Mesothelial cell of epicardium (in vitro differentiated cells): ENCODE results near the gene FBXL20. TPM values are rescaled to one million over a fixed set of nuclear protein-coding genes. Genes with fewer than 3 reads are reported as not detected.

ENCODE experiments used
- DNase-seq, 2 experiments: peaks; one replicate each; pipeline ENCODE4 v3.0.0; 2021; ENCODE audit warnings: low spot score in 2 of 2; ENCODE audit not compliant: unreplicated experiment in 2 of 2
- H3K27ac Mint-ChIP-seq: 2 replicates; pipeline ENCODE4 v1.8.0; 2021; ENCODE audit warnings: mixed read lengths
- H3K27me3 Mint-ChIP-seq: 2 replicates; pipeline ENCODE4 v1.8.0; 2021; ENCODE audit warnings: low read depth, mixed read lengths
- H3K36me3 Mint-ChIP-seq: 2 replicates; pipeline ENCODE4 v1.8.0; 2021; ENCODE audit warnings: mixed read lengths
- H3K4me1 Mint-ChIP-seq: 2 replicates; pipeline ENCODE4 v1.8.0; 2021; ENCODE audit warnings: mixed read lengths
- H3K4me3 Mint-ChIP-seq: 2 replicates; pipeline ENCODE4 v1.8.0; 2021; ENCODE audit warnings: mild to moderate bottlenecking, moderate library complexity, mixed read lengths
- H3K9me3 Mint-ChIP-seq: 2 replicates; pipeline ENCODE4 v1.8.0; 2021; ENCODE audit warnings: mixed read lengths
- total RNA-seq: library from RNA; stranded (reverse); gene quantifications from 3 replicates; pipeline ENCODE4 v1.2.1, GENCODE V29; 2021
- TF ChIP-seq, protein P1 (sequence below): fragments of 200-600 bp; sonication (generic); IDR thresholded peaks from one replicate; pipeline ENCODE4 v1.5.0; 2021; ENCODE audit warnings: antibody characterized with exemption; ENCODE audit not compliant: unreplicated experiment

The FBXL20 gene
- total RNA-seq, 1 donor from 2014 or later: 29.1 TPM

DNA sequence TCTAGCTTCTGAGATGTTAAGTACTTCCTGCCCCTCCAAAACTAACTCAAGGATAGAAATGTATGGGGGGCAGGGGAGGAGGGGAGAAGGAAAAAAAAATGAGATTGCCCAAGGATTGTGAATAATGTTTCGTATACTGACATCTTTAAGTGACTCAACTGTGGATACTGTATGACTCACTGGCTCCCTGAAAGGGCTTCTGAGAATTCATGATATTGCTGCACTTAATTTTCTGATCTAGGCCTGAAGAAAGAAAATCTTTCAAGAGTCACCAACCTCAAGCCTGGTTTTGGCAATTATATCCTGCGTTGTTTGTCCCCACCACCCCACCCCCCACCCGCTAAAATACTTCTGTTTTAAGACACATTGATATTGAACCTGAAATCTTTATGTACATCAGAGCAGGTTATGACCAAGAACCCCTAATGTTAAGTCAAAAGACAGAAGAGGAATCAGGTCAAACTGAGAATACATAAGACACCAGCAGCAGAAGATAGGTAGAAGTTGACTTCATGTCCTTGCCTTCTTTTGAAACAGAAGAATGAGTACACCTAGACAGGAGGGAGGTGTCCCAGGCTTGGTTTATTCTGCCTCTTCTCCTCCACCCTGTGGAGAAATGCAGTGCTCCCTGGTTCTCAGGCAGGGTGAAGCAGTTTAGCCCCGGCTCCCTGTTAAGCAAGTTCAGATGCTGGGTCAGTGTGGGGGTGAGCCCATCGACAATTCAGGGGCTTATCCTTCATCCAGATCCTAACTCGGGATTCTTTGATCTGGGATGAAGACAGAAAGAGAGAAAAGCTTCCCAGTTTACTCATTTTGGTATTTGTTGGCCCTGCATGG lies 3.3 kb upstream of the FBXL20 start:
- Mint-ChIP-seq H3K27me3 (no peaks in the 10 kb centered on the region), H3K27ac (no peak overlapping the region), H3K4me3 (no peak overlapping the region), H3K36me3 (peaks cover 21% of the 10 kb centered on the region), H3K9me3 (no peaks in the 10 kb centered on the region), H3K4me1 (peaks cover 12% of the 10 kb centered on the region)
- TF ChIP-seq, protein P1, sequence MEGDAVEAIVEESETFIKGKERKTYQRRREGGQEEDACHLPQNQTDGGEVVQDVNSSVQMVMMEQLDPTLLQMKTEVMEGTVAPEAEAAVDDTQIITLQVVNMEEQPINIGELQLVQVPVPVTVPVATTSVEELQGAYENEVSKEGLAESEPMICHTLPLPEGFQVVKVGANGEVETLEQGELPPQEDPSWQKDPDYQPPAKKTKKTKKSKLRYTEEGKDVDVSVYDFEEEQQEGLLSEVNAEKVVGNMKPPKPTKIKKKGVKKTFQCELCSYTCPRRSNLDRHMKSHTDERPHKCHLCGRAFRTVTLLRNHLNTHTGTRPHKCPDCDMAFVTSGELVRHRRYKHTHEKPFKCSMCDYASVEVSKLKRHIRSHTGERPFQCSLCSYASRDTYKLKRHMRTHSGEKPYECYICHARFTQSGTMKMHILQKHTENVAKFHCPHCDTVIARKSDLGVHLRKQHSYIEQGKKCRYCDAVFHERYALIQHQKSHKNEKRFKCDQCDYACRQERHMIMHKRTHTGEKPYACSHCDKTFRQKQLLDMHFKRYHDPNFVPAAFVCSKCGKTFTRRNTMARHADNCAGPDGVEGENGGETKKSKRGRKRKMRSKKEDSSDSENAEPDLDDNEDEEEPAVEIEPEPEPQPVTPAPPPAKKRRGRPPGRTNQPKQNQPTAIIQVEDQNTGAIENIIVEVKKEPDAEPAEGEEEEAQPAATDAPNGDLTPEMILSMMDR: no peak
- peak in 1 of 2 experiments; percentile 30 for DNase-seq

DNA sequence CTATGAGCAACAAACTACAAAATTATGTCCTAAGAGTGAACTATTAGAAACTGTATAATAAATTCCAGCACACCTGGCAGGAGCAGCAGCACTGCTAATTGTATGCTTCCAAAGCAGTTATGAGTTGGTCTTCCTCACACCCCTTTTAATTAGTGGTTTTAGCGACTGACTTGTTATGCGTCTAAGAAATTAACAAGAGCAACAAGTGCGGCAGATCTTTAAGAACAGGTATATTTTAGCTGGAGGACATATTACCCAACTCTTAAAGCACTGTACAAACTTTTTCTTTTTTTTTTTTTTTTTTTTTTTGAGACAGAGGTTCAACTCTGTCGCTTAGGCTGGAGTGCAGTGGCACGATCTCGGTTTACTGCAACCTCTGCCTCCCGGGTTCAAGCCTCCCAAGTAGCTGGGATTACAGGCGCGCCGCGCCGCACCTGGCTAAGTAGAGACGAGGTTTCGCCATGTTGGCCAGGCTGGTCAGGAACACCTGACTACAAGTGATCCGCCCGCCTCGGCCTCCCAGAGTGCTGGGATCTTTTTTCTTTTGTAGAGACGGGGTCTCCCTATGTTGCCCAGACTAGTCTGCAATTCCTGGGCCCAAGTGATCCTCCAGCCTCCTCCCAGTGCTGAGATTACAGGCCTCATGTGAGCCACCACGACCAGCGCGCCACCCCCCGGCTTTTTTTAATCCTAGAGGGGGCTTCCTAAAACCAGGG lies 1.6 kb upstream of the FBXL20 start:
- H3K36me3 Mint-ChIP-seq: peaks cover 6% of the 10 kb centered on the region
- H3K27me3 Mint-ChIP-seq: no peaks in the 10 kb centered on the region
- peaks cover 17% of the 10 kb centered on the region for H3K4me1 Mint-ChIP-seq
- TF ChIP-seq, protein P1: no peak
- H3K9me3 Mint-ChIP-seq: no peaks in the 10 kb centered on the region
- peak overlapping the region; percentile 92 for H3K4me3 Mint-ChIP-seq
- DNase-seq: peak in 1 of 2 experiments; percentile 36
- H3K27ac Mint-ChIP-seq: no peak overlapping the region

DNA sequence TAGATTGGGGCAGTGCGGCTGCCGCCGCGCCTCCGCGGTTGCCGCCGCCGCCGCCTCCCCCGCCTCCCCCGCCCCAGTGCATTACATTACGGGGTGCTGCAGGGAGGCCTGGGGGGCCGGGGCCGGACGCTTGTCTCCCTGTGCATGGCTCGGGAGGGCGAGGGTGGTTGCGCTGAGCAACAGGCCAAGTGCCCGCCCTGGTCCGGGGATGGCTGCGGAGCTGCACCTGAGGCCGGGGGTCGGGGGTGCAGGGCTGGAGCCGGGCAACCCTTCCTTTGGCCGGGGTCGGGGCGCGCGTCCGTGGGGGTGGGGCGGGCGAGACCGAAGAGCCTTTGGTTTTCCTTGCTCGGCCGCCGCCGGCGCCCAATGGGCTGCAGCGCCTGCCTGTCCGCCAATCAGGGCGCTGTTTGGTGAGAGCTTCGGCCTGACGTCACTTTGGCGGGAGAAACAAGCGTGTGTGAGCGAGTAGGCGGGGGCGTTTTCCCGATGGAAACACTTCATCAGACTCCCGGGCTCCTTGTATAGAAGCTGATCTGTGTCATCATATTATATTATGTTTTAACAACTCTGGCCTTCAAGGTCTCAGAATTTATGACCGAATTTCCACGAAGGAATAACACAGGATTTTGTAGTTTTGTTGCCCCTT lies 941 bp upstream of the FBXL20 start:
- H3K27me3 Mint-ChIP-seq: no peaks in the 10 kb centered on the region
- peaks cover 17% of the 10 kb centered on the region for H3K4me1 Mint-ChIP-seq
- H3K36me3 Mint-ChIP-seq: peaks cover 2% of the 10 kb centered on the region
- H3K27ac Mint-ChIP-seq: peak overlapping the region; percentile 95
- no peaks in the 10 kb centered on the region for H3K9me3 Mint-ChIP-seq
- peak; percentile 86 to 90 for DNase-seq
- peak overlapping the region; percentile 92 for H3K4me3 Mint-ChIP-seq
- TF ChIP-seq, protein P1: no peak

DNA sequence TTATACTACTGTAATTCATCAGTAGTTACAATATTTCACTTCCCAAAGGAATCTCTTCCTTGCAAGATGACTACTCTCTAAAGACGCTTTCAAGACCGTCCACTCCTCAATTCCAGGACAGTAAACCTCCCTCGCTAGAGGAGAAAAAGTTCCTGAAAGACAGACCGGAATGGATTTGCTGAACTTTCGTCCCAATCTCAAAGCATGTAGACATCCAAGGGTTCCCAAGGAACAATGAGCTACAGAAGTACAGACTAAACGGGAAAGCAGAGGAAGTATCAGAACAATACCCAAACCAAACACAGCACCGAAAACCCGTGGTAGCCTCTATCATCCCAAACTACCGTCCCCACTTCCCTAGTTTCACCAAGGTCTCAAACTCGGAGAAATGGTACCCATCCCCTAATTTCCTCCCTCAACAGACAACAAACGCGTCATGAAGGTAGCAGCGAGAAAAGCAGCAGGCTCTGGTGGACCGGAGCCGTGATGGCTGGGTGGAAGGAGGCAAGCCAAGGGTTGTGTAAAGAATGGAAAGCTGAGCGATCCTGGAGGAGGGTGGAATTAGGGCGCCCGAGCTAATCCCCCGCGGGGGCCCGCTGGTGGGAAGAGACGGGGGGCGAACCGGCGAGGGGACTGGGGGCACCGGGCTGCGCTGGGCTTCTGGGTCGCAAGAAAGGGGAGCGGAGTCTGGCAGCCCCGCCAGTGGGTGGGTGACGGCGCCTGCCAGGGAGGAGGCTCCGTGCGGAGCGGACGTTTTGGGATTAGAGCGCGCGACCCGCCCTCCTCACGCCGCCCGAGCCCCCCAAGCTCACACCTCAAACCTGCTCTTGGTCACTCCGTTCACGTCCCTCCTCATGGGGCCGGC lies 647 bp downstream of the FBXL20 start:
- Mint-ChIP-seq H3K27ac (peak overlapping the region; percentile 94), H3K4me1 (peaks cover 17% of the 10 kb centered on the region), H3K36me3 (no peaks in the 10 kb centered on the region), H3K4me3 (peak overlapping the region; percentile 92), H3K9me3 (no peaks in the 10 kb centered on the region), H3K27me3 (no peaks in the 10 kb centered on the region)
- DNase-seq: peak in 1 of 2 experiments; percentile 22
- TF ChIP-seq, protein P1: no peak

DNA sequence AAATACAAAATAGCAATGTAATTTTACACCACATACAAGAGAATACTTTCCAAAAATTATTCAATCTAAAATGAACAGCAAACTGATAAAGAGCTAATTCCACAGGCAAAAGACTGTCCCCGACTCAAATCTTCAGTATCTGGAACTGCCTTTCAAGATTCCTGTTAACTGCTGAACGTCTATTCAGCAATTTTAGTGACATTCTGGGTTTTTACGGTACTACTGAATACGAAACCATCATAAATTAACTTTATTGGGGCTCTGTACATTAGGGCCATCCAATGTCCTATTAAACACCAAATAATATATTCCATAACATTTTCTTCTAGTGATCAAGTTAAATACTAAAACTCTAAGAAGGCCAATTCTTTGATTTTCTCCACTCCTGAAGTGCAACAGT lies 1.6 kb downstream of the FBXL20 start:
- no peak for DNase-seq
- Mint-ChIP-seq H3K4me1 (peaks cover 17% of the 10 kb centered on the region), H3K9me3 (no peaks in the 10 kb centered on the region), H3K4me3 (peak overlapping the region; percentile 92), H3K27me3 (no peaks in the 10 kb centered on the region), H3K36me3 (peaks cover 2% of the 10 kb centered on the region), H3K27ac (peak overlapping the region; percentile 94)
- TF ChIP-seq, protein P1: no peak
